Measurements from ENCODE around the gene TFB1M. TPM values are rescaled to one million over a fixed set of nuclear protein-coding genes. Genes with fewer than 3 reads are reported as not detected.

TFB1M gene
- total and polyA plus RNA-seq, 4 donors, result 9.7 to 27.9 (median 19.0) TPM

DNA sequence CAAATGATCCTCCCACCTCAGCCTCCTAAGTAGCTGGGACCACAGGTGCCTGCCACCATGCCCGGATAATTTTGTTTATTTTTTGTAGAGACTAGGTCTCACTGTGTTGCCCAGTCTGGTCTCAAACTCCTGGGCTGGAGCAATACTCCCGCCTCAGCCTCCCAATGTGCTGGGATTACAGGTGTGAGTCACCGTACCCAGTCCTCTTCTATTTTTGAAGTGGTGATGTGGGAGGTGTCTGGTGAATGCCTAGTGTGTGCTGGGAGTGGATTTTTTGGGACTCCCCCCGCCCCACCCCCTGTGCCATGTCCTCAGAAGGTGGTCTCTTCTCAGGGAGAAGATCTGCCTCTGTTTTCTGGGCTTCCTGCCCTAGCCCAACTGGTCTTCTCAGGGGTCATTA lies 98.4 kb downstream of the TFB1M start:
- Histone ChIP-seq H3K9ac (ENCODE audit: insufficient read depth in 1 of 2, low read length in 2 of 2) (no peak overlapping the region), H3K9me3 (ENCODE audit: control insufficient read depth in 4 of 4, insufficient read depth in 3 of 4, low read length in 3 of 4) (peaks cover 0 to 4% (median 0%) of the 10 kb centered on the region in 4 donors), H3K4me3 (no peak overlapping the region), H3K36me3 (ENCODE audit: control insufficient read depth in 4 of 4, insufficient read depth in 4 of 4, low read length in 4 of 4) (peaks cover 0 to 6% (median 0%) of the 10 kb centered on the region in 4 donors), H3K4me1 (ENCODE audit: control insufficient read depth in 5 of 5, insufficient read depth in 5 of 5, low read length in 5 of 5) (peaks cover 0 to 19% (median 0%) of the 10 kb centered on the region in 5 donors), H3K27me3 (ENCODE audit: control insufficient read depth in 3 of 3, insufficient read depth in 3 of 3, low read length in 2 of 3) (no peaks in the 10 kb centered on the region), H3K27ac (ENCODE audit: low read depth in 1 of 2, low read length in 1 of 2) (no peak overlapping the region)
- 90 to 93% methylated on average over 4 of the region's 4 CpGs for WGBS, 2 donors
- ATAC-seq (ENCODE audit: insufficient read depth, low FRiP score) (no peak), DNase-seq (no peak)
- TF ChIP-seq, protein P1, sequence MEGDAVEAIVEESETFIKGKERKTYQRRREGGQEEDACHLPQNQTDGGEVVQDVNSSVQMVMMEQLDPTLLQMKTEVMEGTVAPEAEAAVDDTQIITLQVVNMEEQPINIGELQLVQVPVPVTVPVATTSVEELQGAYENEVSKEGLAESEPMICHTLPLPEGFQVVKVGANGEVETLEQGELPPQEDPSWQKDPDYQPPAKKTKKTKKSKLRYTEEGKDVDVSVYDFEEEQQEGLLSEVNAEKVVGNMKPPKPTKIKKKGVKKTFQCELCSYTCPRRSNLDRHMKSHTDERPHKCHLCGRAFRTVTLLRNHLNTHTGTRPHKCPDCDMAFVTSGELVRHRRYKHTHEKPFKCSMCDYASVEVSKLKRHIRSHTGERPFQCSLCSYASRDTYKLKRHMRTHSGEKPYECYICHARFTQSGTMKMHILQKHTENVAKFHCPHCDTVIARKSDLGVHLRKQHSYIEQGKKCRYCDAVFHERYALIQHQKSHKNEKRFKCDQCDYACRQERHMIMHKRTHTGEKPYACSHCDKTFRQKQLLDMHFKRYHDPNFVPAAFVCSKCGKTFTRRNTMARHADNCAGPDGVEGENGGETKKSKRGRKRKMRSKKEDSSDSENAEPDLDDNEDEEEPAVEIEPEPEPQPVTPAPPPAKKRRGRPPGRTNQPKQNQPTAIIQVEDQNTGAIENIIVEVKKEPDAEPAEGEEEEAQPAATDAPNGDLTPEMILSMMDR (IDR thresholded peaks at IDR 0.05; ENCODE audit: control extremely low read depth, extremely low read depth), result no peak

DNA sequence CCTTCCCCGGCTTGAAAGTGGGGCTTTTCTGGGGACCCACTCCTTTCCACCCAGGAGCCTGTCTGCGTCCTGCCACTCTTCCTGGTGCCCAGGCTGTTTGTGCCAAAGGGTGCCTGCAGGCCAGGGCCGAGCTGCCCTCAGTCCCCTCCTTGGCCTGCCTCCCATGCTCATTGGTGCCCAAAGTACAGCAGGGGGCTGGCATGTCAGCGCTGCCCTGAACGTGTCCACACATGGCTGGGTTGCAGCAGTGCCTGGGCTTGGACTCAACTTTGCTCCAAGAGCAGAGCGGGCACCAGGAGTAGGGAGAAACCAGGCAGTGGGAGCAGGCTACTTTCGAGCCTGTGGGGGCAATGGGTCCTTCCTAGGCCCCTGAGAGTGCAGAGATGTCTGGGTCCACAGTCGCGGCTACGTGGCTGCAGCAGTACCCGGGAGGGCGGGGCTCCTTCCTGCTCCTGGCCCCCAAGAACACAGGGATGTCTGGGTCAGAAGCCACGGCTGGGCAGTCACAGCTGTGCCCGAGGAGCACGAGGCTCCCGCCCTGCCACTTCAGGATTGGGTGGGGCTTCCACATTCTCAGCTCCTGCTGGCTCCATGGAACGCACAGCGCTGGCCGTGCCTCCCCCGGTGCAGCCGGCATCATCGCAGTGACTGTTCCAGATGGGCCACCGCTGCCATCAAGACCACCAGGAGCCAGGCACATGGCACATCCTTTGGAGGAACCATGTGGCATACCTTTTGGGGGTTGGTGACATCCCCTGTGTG lies 100.5 kb downstream of the TFB1M start:
- WGBS, 2 donors, result 87 to 93% methylated on average over 23 of the region's 23 CpGs
- no peak overlapping the region for H3K27ac ChIP-seq (ENCODE audit: low read depth in 1 of 2, low read length in 1 of 2)
- ATAC-seq (ENCODE audit: insufficient read depth, low FRiP score) (no peak), DNase-seq (no peak)
- H3K4me1 ChIP-seq (ENCODE audit: control insufficient read depth in 5 of 5, insufficient read depth in 5 of 5, low read length in 5 of 5), result peaks cover 0 to 11% (median 0%) of the 10 kb centered on the region in 5 donors
- H3K27me3 ChIP-seq (ENCODE audit: control insufficient read depth in 3 of 3, insufficient read depth in 3 of 3, low read length in 2 of 3), result no peaks in the 10 kb centered on the region
- peaks cover 0 to 6% (median 0%) of the 10 kb centered on the region in 4 donors for H3K36me3 ChIP-seq (ENCODE audit: control insufficient read depth in 4 of 4, insufficient read depth in 4 of 4, low read length in 4 of 4)
- TF ChIP-seq, protein P1 (IDR thresholded peaks at IDR 0.05; ENCODE audit: control extremely low read depth, extremely low read depth), result no peak
- no peak overlapping the region for H3K9ac ChIP-seq (ENCODE audit: insufficient read depth in 1 of 2, low read length in 2 of 2)
- H3K9me3 ChIP-seq (ENCODE audit: control insufficient read depth in 4 of 4, insufficient read depth in 3 of 4, low read length in 3 of 4), result peaks cover 0 to 2% (median 0%) of the 10 kb centered on the region in 4 donors
- no peak overlapping the region for H3K4me3 ChIP-seq

DNA sequence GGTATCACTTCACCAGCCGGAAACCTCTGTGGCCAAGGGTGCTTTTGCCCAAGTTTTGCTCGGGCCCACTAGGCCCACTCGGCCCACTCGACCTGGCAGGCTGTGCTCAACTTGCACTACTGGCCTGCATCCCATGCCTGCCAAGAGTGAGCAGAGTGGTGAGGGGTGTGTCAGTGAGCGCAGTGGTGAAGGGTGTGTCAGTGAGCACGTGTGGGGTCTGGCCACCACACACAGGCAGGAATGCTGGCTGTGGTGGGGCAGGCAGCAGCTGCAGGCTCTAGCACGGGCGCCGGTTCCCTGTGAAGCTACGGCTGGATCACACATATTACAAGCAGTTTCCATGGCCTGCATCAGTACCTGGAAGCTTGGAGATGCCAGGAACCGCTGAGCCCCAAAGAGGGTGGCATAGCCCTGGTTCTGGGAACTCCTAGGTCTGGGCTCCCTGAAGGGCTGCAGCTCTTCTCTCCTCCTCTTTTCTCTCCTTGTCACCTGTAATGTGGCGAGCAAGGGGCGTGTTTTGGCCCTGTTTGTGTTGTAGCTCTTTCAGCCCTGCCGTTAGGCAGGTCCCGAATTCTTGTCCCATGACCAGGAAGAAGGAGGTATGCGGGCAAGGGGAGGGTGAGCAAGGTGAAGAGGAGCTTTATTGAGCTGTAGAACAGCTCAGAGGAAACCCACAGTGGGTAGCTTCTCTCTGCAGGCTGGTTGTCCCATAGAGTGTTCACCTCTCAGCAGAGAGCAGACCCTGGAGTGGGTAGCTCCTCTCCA lies 101.5 kb downstream of the TFB1M start:
- ATAC-seq (ENCODE audit: insufficient read depth, low FRiP score) (no peak), DNase-seq (no peak)
- Histone ChIP-seq H3K4me1 (ENCODE audit: control insufficient read depth in 5 of 5, insufficient read depth in 5 of 5, low read length in 5 of 5) (peaks cover 0 to 11% (median 0%) of the 10 kb centered on the region in 5 donors), H3K4me3 (no peak overlapping the region), H3K27ac (ENCODE audit: low read depth in 1 of 2, low read length in 1 of 2) (no peak overlapping the region), H3K36me3 (ENCODE audit: control insufficient read depth in 4 of 4, insufficient read depth in 4 of 4, low read length in 4 of 4) (peaks cover 0 to 6% (median 0%) of the 10 kb centered on the region in 4 donors), H3K9ac (ENCODE audit: insufficient read depth in 1 of 2, low read length in 2 of 2) (no peak overlapping the region), H3K27me3 (ENCODE audit: control insufficient read depth in 3 of 3, insufficient read depth in 3 of 3, low read length in 2 of 3) (no peaks in the 10 kb centered on the region), H3K9me3 (ENCODE audit: control insufficient read depth in 4 of 4, insufficient read depth in 3 of 4, low read length in 3 of 4) (peaks cover 0 to 2% (median 0%) of the 10 kb centered on the region in 4 donors)
- TF ChIP-seq, protein P1 (IDR thresholded peaks at IDR 0.05; ENCODE audit: control extremely low read depth, extremely low read depth), result no peak
- 94 to 97% methylated on average over 16 of the region's 16 CpGs for WGBS, 2 donors

All from lung (tissue), 12 donors.